K562 (cell line): ENCODE measurements around the gene TGFB2. TPM values are rescaled to one million over a fixed set of nuclear protein-coding genes. Genes with fewer than 3 reads are reported as not detected.
A peak's percentile ranks its signal among the peaks of the same experiment; 100 is the strongest.

Experiments used
- ARID1B ChIP-seq: fragments of 450-650 bp; IDR thresholded peaks from 2 replicates; pipeline ENCODE4 v1.6.1; 2016; ENCODE audit warnings: antibody characterized with exemption, mild to moderate bottlenecking, inconsistent platforms
- CBFB ChIP-seq: sonication (generic); formaldehyde crosslinking; IDR thresholded peaks from 2 replicates; pipeline ENCODE4 v1.4.0; 2020; ENCODE audit warnings: mild to moderate bottlenecking, missing genetic modification reagents
- ERF ChIP-seq: fragments of 450-650 bp; formaldehyde crosslinking; IDR thresholded peaks from 2 replicates; pipeline ENCODE4 v1.4.0; 2020; ENCODE audit warnings: mild to moderate bottlenecking, mixed read lengths
- FOXP1 ChIP-seq: sonication (generic); formaldehyde crosslinking; IDR thresholded peaks from 2 replicates; pipeline ENCODE4 v1.8.0; 2022; ENCODE audit warnings: mild to moderate bottlenecking, missing genetic modification reagents
- JUN ChIP-seq, 2 experiments: sonication (generic) in 1 of 2; formaldehyde crosslinking in 1 of 2; IDR thresholded peaks; 2 replicates each; pipeline versions ENCODE4 v1.6.1 to v1.8.0; 2012 to 2022; ENCODE audit warnings: borderline replicate concordance in 2 of 2, mild to moderate bottlenecking in 2 of 2, improper control_type of control experiment in 1 of 2, low read depth in 1 of 2, low read length in 1 of 2, missing genetic modification reagents in 1 of 2
- KAT2B ChIP-seq: IDR thresholded peaks from one replicate; pipeline ENCODE4 v1.6.1; 2012; ENCODE audit warnings: low read depth, mild to moderate bottlenecking, control low read depth, inconsistent platforms, low read length, moderate library complexity
- MEF2D ChIP-seq: conservative IDR thresholded peaks from 2 replicates; pipeline ENCODE4 v1.6.1; 2016; ENCODE audit warnings: low read depth, missing genetic modification characterization, missing compliant biosample characterization
- NFE2L1 ChIP-seq: fragments of 450-650 bp; IDR thresholded peaks from 2 replicates; pipeline ENCODE4 v1.6.1; 2016; ENCODE audit warnings: missing genetic modification characterization, low read depth, mild to moderate bottlenecking, missing compliant biosample characterization, moderate library complexity, borderline replicate concordance
- NFRKB ChIP-seq: fragments of 450-650 bp; IDR thresholded peaks from 2 replicates; pipeline ENCODE4 v1.6.1; 2016; ENCODE audit warnings: low read depth
- NONO ChIP-seq, 2 experiments: fragments of 200-400 bp in 1 of 2; fragments of 450-650 bp in 1 of 2; formaldehyde crosslinking in 1 of 2; IDR thresholded peaks; 2 replicates each; pipeline ENCODE4 v1.6.1; 2017; ENCODE audit warnings: low read depth in 2 of 2, mild to moderate bottlenecking in 2 of 2, moderate library complexity in 2 of 2, low read length in 1 of 2
- PHF20 ChIP-seq: fragments of 450-650 bp; IDR thresholded peaks from 2 replicates; pipeline ENCODE4 v1.6.1; 2018; ENCODE audit not compliant: partially characterized antibody
- PPARD ChIP-seq: fragments of 250-450 bp; sonication (Bioruptor Pico); IDR thresholded peaks from 2 replicates; pipeline ENCODE4 v1.8.0; 2022; ENCODE audit warnings: inconsistent platforms, mild to moderate bottlenecking, moderate library complexity
- TAF7 ChIP-seq: fragments of 450-650 bp; IDR thresholded peaks from 2 replicates; pipeline ENCODE4 v1.6.1; 2016; ENCODE audit warnings: missing genetic modification characterization, missing compliant biosample characterization
- TGIF2 ChIP-seq: sonication (generic); formaldehyde crosslinking; IDR thresholded peaks from 2 replicates; pipeline ENCODE4 v1.8.1; 2022; ENCODE audit warnings: mild to moderate bottlenecking, missing genetic modification reagents, moderate library complexity
- YBX1 ChIP-seq: fragments of 450-650 bp; IDR thresholded peaks from 2 replicates; pipeline ENCODE4 v1.7.1; 2016; ENCODE audit warnings: mild to moderate bottlenecking
- ZNF263 ChIP-seq: sonication (generic); formaldehyde crosslinking; IDR thresholded peaks from 2 replicates; pipeline ENCODE4 v1.8.0; 2022; ENCODE audit warnings: mild to moderate bottlenecking, missing genetic modification reagents, borderline replicate concordance
- ZNF311 ChIP-seq: fragments of 250-450 bp; sonication (Bioruptor Pico); IDR thresholded peaks from 2 replicates; pipeline ENCODE4 v1.4.0; 2020; ENCODE audit warnings: mild to moderate bottlenecking, moderate library complexity
- ZNF830 ChIP-seq: fragments of 250-450 bp; sonication (Bioruptor Pico); IDR thresholded peaks from 2 replicates; pipeline ENCODE4 v1.5.0; 2021; ENCODE audit warnings: mild to moderate bottlenecking
- polyA plus RNA-seq, 8 experiments: library from polyadenylated mRNA; depleted of rRNA in 4 of 8; stranded (reverse) in 5 of 8; unstranded in 3 of 8; fragments of >200 nt; fragmentation: Nextera tagmentation in 2 of 8; fragmentation: Illumina TruSeq in 1 of 8; extraction: Ambion mirVana in 2 of 8; extraction: Trizol in 1 of 8; gene quantifications; 2 replicates each; pipeline versions ENCODE4 v1.2.1 to v1.2.3, GENCODE V29; 2011 to 2014; ENCODE audit warnings: inconsistent platforms in 1 of 8, missing spikeins in 1 of 8
- total RNA-seq, 7 experiments: library from RNA; depleted of rRNA in 6 of 7; stranded (reverse); fragments of >200 nt in 6 of 7; fragmentation: Illumina TruSeq in 2 of 7; extraction: Trizol in 2 of 7; gene quantifications; 2 replicates each; pipeline versions ENCODE4 v1.2.1 to v1.2.3, GENCODE V29; 2011 to 2021; ENCODE audit warnings: low replicate concordance in 1 of 7
- TF ChIP-seq, protein P1 (sequence below): fragments of 250-450 bp; sonication (Bioruptor Pico); IDR thresholded peaks from 2 replicates; pipeline ENCODE4 v1.8.0; 2022; ENCODE audit warnings: moderate library complexity, mild to moderate bottlenecking, inconsistent platforms
- TF ChIP-seq, protein P2 (sequence below), 3 experiments: fragments of 200-800 bp in 1 of 3; sonication (Bioruptor generic) in 1 of 3; sonication (generic) in 1 of 3; formaldehyde crosslinking in 1 of 3; IDR thresholded peaks; 2 replicates each; pipeline versions ENCODE4 v1.6.1 to v1.8.0; 2016 to 2022; ENCODE audit warnings: mild to moderate bottlenecking in 2 of 3, missing compliant biosample characterization in 2 of 3, missing genetic modification characterization in 2 of 3, missing genetic modification reagents in 1 of 3
- TF ChIP-seq, protein P3 (sequence below): fragments of 450-650 bp; IDR thresholded peaks from 2 replicates; pipeline ENCODE4 v1.6.1; 2017; ENCODE audit warnings: antibody characterized with exemption, mild to moderate bottlenecking

TGFB2 gene
- total and polyA plus RNA-seq, 9 of the 15 experiments (the other 6 are each of a cell fraction or from before 2014, with no cell fraction given), result 0.03 to 0.41 (median 0.11) TPM; not detected in 3

DNA sequence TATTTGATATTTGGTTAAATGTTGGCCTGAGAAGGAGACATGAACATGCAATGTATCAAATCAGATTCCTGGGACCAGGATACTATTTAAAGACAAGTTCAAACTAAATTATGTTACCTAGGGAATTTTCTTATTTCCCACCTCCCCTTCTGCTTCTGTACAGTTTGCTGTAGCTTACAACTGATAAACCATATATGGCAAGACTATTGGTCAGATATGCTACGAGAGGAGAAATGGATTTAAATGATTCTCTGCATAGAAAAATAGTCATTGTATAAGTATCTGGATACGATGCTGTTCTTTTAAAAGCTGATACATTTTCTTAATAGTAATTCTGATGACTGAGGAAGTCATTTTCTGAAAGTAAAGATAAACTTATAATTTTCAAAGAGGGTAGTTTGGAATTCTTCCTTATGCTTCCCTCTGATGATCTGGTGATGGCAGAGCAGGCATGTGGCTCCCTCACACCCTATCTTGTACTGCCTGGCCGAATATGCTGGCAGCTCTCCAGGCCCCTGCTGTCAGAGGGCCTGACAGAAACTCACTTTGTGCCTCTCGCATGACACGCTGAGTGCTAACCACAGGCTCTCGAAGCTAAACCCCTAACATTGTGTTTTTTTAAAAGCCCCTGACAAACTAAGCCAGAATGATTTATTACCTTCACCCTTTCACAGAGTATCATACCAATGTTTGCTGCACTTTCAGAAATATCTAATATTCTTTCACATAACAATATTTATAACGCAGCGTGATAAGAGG is 40.7 kb upstream of the TGFB2 start (continued):
- TF ChIP-seq, protein P1, sequence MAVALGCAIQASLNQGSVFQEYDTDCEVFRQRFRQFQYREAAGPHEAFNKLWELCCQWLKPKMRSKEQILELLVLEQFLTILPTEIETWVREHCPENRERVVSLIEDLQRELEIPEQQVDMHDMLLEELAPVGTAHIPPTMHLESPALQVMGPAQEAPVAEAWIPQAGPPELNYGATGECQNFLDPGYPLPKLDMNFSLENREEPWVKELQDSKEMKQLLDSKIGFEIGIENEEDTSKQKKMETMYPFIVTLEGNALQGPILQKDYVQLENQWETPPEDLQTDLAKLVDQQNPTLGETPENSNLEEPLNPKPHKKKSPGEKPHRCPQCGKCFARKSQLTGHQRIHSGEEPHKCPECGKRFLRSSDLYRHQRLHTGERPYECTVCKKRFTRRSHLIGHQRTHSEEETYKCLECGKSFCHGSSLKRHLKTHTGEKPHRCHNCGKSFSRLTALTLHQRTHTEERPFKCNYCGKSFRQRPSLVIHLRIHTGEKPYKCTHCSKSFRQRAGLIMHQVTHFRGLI, result no peak
- TF ChIP-seq MEF2D, result no peak
- peak; percentile 52; the same call in 1 of the 2 replicates for TF ChIP-seq JUN (IDR thresholded peaks at IDR 0.05; ENCODE audit: borderline replicate concordance, low read depth, low read length)
- TF ChIP-seq JUN (CRISPR knock-in tag; IDR thresholded peaks at IDR 0.05; ENCODE audit: borderline replicate concordance), result no peak
- peak in 1 of 2 experiments; percentile 34; a peak in 1 of 4 replicates for TF ChIP-seq NONO (IDR thresholded peaks at IDR 0.05; ENCODE audit: low read depth in 2 of 2, low read length in 1 of 2)
- TF ChIP-seq ERF (CRISPR knock-in tag), result no peak
- TF ChIP-seq NFRKB, result no peak
- TF ChIP-seq ARID1B, result peak; percentile 93
- TF ChIP-seq TGIF2 (CRISPR knock-in tag), result no peak
- TF ChIP-seq PPARD (CRISPR knock-in tag), result no peak
- TF ChIP-seq, protein P2, sequence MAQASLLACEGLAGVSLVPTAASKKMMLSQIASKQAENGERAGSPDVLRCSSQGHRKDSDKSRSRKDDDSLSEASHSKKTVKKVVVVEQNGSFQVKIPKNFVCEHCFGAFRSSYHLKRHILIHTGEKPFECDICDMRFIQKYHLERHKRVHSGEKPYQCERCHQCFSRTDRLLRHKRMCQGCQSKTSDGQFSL (CRISPR knock-in tag; IDR thresholded peaks at IDR 0.05), result no peak
- TF ChIP-seq, protein P2 (tag; IDR thresholded peaks at IDR 0.05), result no peak
- TF ChIP-seq CBFB, result no peak
- no peak for TF ChIP-seq ZNF263 (CRISPR knock-in tag)
- TF ChIP-seq ZNF311, result peak; percentile 64; the same call in 1 of the 2 replicates
- no peak for TF ChIP-seq TAF7 (tag)
- no peak for TF ChIP-seq FOXP1 (CRISPR knock-in tag)
- no peak for TF ChIP-seq NFE2L1 (tag)
- TF ChIP-seq PHF20, result no peak
- TF ChIP-seq ZNF830 (CRISPR knock-in tag), result no peak
- no peak for TF ChIP-seq YBX1
- TF ChIP-seq, protein P3, sequence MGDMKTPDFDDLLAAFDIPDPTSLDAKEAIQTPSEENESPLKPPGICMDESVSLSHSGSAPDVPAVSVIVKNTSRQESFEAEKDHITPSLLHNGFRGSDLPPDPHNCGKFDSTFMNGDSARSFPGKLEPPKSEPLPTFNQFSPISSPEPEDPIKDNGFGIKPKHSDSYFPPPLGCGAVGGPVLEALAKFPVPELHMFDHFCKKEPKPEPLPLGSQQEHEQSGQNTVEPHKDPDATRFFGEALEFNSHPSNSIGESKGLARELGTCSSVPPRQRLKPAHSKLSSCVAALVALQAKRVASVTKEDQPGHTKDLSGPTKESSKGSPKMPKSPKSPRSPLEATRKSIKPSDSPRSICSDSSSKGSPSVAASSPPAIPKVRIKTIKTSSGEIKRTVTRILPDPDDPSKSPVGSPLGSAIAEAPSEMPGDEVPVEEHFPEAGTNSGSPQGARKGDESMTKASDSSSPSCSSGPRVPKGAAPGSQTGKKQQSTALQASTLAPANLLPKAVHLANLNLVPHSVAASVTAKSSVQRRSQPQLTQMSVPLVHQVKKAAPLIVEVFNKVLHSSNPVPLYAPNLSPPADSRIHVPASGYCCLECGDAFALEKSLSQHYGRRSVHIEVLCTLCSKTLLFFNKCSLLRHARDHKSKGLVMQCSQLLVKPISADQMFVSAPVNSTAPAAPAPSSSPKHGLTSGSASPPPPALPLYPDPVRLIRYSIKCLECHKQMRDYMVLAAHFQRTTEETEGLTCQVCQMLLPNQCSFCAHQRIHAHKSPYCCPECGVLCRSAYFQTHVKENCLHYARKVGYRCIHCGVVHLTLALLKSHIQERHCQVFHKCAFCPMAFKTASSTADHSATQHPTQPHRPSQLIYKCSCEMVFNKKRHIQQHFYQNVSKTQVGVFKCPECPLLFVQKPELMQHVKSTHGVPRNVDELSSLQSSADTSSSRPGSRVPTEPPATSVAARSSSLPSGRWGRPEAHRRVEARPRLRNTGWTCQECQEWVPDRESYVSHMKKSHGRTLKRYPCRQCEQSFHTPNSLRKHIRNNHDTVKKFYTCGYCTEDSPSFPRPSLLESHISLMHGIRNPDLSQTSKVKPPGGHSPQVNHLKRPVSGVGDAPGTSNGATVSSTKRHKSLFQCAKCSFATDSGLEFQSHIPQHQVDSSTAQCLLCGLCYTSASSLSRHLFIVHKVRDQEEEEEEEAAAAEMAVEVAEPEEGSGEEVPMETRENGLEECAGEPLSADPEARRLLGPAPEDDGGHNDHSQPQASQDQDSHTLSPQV, result peak; percentile 95
- no peak for TF ChIP-seq KAT2B
